HEK293 (cell line): Measurements from ENCODE around the gene KRT36.

Experiments used
- GLIS2 ChIP-seq: fragments of 450-650 bp; formaldehyde crosslinking; IDR thresholded peaks from 2 replicates; pipeline ENCODE4 v1.5.1; 2016; ENCODE audit warnings: missing biosample characterization, missing genetic modification characterization
- YY1 ChIP-seq: fragments of 450-650 bp; formaldehyde crosslinking; IDR thresholded peaks from 2 replicates; pipeline ENCODE4 v1.5.1; 2018; ENCODE audit warnings: missing biosample characterization, missing genetic modification characterization
- TF ChIP-seq, protein P1 (sequence below): fragments of 450-650 bp; formaldehyde crosslinking; IDR thresholded peaks from 2 replicates; pipeline ENCODE4 v1.5.1; 2016; ENCODE audit warnings: missing biosample characterization, missing genetic modification characterization

DNA sequence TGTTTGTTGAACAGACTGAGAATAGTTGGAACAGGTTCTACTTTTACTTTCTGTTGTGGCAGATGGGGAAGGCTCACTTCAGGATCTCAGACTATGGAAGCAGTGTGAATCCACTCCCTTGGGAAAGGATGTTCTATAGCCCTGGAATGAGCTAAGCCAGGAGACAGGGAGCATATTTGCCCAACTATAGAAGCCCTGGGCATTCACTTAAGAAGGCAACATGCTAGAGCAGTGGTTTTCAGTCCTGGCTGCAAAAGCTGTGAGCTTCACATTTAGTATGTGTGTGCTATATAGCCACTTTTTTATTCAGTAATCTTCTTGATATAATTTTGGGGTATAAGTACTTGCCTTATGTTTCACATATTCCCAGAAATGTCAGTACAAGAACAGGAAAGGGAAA lies 21.4 kb downstream of the KRT36 start:
- TF ChIP-seq, protein P1, sequence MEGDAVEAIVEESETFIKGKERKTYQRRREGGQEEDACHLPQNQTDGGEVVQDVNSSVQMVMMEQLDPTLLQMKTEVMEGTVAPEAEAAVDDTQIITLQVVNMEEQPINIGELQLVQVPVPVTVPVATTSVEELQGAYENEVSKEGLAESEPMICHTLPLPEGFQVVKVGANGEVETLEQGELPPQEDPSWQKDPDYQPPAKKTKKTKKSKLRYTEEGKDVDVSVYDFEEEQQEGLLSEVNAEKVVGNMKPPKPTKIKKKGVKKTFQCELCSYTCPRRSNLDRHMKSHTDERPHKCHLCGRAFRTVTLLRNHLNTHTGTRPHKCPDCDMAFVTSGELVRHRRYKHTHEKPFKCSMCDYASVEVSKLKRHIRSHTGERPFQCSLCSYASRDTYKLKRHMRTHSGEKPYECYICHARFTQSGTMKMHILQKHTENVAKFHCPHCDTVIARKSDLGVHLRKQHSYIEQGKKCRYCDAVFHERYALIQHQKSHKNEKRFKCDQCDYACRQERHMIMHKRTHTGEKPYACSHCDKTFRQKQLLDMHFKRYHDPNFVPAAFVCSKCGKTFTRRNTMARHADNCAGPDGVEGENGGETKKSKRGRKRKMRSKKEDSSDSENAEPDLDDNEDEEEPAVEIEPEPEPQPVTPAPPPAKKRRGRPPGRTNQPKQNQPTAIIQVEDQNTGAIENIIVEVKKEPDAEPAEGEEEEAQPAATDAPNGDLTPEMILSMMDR = no peak
- TF ChIP-seq GLIS2 (no peak), YY1 (tag by site-specific recombination) (no peak)
